H1 (cell line): ENCODE measurements around the gene C1RL. TPM values are rescaled to one million over a fixed set of nuclear protein-coding genes. Genes with fewer than 3 reads are reported as not detected.
A peak's percentile ranks its signal among the peaks of the same experiment; 100 is the strongest.

Experiments used
- CTCF ChIA-PET: fragments of 300-600 bp; sonication (Branson Sonifier 250); formaldehyde crosslinking; loops from one replicate; lab custom pipeline; 2021; ENCODE audit not compliant: partially characterized antibody; lab: Charles Lee
- POLR2A ChIA-PET: fragments of 300-600 bp; sonication (Branson Sonifier 250); formaldehyde crosslinking; loops from one replicate; lab custom pipeline; 2021; ENCODE audit warnings: inconsistent platforms; ENCODE audit not compliant: partially characterized antibody; lab: Charles Lee
- DNase-seq, 2 experiments: peaks; one replicate each; pipeline versions ENCODE4 v3.0.0 to v3.0.0-alpha.2; 2010 to 2022; ENCODE audit warnings: low spot score in 2 of 2, low read depth in 1 of 2, mixed read lengths in 1 of 2
- FAIRE-seq: peaks from 2 replicates; lab custom pipeline; 2011; peaks lifted over from hg19 to GRCh38; lab: Jason Lieb, UNC
- H2AFZ ChIP-seq: 2 replicates; pipeline ENCODE4 v1.8.1; 2012; ENCODE audit warnings: low read length, inconsistent platforms
- H2AK5ac ChIP-seq: 2 replicates; pipeline ENCODE4 v1.6.1; 2013; ENCODE audit warnings: low read depth, low read length
- H2BK120ac ChIP-seq: replicated peaks from 2 replicates; pipeline ENCODE3; 2013; ENCODE audit warnings: low read depth, low read length, inconsistent platforms
- H2BK12ac ChIP-seq: 2 replicates; pipeline ENCODE4 v1.6.1; 2013; ENCODE audit warnings: low read depth, low read length
- H2BK15ac ChIP-seq: 2 replicates; pipeline ENCODE4 v1.6.1; 2013; ENCODE audit warnings: low read length
- H2BK20ac ChIP-seq: 2 replicates; pipeline ENCODE4 v1.6.1; 2013; ENCODE audit warnings: low read length
- H2BK5ac ChIP-seq: 2 replicates; pipeline ENCODE4 v1.6.1; 2013; ENCODE audit warnings: low read depth, low read length
- H3K14ac ChIP-seq: 2 replicates; pipeline ENCODE4 v1.6.1; 2013; ENCODE audit warnings: inconsistent platforms; ENCODE audit not compliant: insufficient read length
- H3K18ac ChIP-seq: 2 replicates; pipeline ENCODE4 v1.6.1; 2013; ENCODE audit warnings: low read length; ENCODE audit errors: extremely low read depth
- H3K23ac ChIP-seq: 2 replicates; pipeline ENCODE4 v1.6.1; 2013; ENCODE audit warnings: inconsistent platforms; ENCODE audit not compliant: insufficient read length
- H3K23me2 ChIP-seq: 2 replicates; pipeline ENCODE4 v1.6.1; 2013; ENCODE audit warnings: low read depth, low read length
- H3K27ac ChIP-seq: 2 replicates; pipeline ENCODE4 v1.6.1; 2011; ENCODE audit warnings: low read depth, low read length, inconsistent platforms
- H3K27me3 ChIP-seq, 4 experiments: replicated peaks in 1 of 4; 1 replicate in 1 of 4; 2 replicates in 3 of 4; pipeline versions ENCODE4 v1.6.1 to v1.8.1; 2011 to 2013; ENCODE audit warnings: low read length in 3 of 4, mild to moderate bottlenecking in 3 of 4, inconsistent platforms in 2 of 4, mixed read lengths in 2 of 4, moderate library complexity in 1 of 4; ENCODE audit not compliant: control insufficient read depth in 3 of 4, insufficient read depth in 3 of 4; ENCODE audit errors: extremely low read depth in 1 of 4
- H3K36me3 ChIP-seq, 4 experiments: 2 replicates each; pipeline versions ENCODE4 v1.6.1 to v1.8.1; 2011 to 2013; ENCODE audit warnings: mild to moderate bottlenecking in 4 of 4, low read length in 3 of 4, moderate library complexity in 2 of 4, control low read depth in 1 of 4, inconsistent platforms in 1 of 4; ENCODE audit not compliant: insufficient read depth in 4 of 4, control insufficient read depth in 2 of 4
- H3K4ac ChIP-seq: replicated peaks from 2 replicates; pipeline ENCODE3; 2013; ENCODE audit warnings: low read length, low read depth, mixed read lengths, inconsistent platforms; ENCODE audit not compliant: insufficient read length
- H3K4me1 ChIP-seq, 4 experiments: replicated peaks in 1 of 4; 1 replicate in 1 of 4; 2 replicates in 3 of 4; pipeline versions ENCODE4 v1.6.1 to v1.8.1; 2011 to 2013; ENCODE audit warnings: low read length in 3 of 4, inconsistent platforms in 2 of 4, mixed read lengths in 1 of 4; ENCODE audit not compliant: insufficient read depth in 4 of 4, control insufficient read depth in 3 of 4
- H3K4me2 ChIP-seq, 2 experiments: 2 replicates each; pipeline versions ENCODE4 v1.6.1 to v1.8.1; 2011 to 2013; ENCODE audit warnings: low read depth in 2 of 2, low read length in 2 of 2, control low read depth in 1 of 2, inconsistent platforms in 1 of 2, mild to moderate bottlenecking in 1 of 2; ENCODE audit not compliant: insufficient read depth in 1 of 2
- H3K4me3 ChIP-seq, 4 experiments: fragments of 200-600, 300-600 bp in 1 of 4; sonication (generic), shearing (Covaris generic), sonication (Bioruptor Twin) in 1 of 4; 2 replicates each; pipeline versions ENCODE4 v1.5.1 to v1.8.1; 2011 to 2016; ENCODE audit warnings: low read length in 4 of 4, low read depth in 3 of 4, control low read depth in 2 of 4, inconsistent platforms in 2 of 4, mild to moderate bottlenecking in 2 of 4, mixed read lengths in 1 of 4, moderate library complexity in 1 of 4; ENCODE audit not compliant: insufficient read depth in 2 of 4; ENCODE audit errors: extremely low read depth in 1 of 4
- H3K56ac ChIP-seq: replicated peaks from 2 replicates; pipeline ENCODE3; 2013; ENCODE audit warnings: low read depth, mild to moderate bottlenecking, mixed read lengths, low read length, inconsistent platforms; ENCODE audit not compliant: insufficient read length
- H3K79me1 ChIP-seq: 2 replicates; pipeline ENCODE4 v1.6.1; 2013; ENCODE audit warnings: low read depth, low read length, control low read depth
- H3K79me2 ChIP-seq, 2 experiments: 2 replicates each; pipeline versions ENCODE4 v1.6.1 to v1.8.1; 2012 to 2013; ENCODE audit warnings: low read length in 2 of 2, mild to moderate bottlenecking in 2 of 2, inconsistent platforms in 1 of 2; ENCODE audit not compliant: insufficient read depth in 2 of 2, control insufficient read depth in 1 of 2
- H3K9ac ChIP-seq, 4 experiments: replicated peaks in 1 of 4; 1 replicate in 1 of 4; 2 replicates in 3 of 4; pipeline versions ENCODE4 v1.6.1 to v1.8.1; 2011 to 2013; ENCODE audit warnings: low read depth in 3 of 4, low read length in 3 of 4, control low read depth in 2 of 4, mild to moderate bottlenecking in 2 of 4, moderate library complexity in 2 of 4, inconsistent platforms in 1 of 4; ENCODE audit errors: extremely low read depth in 1 of 4
- H3K9me3 ChIP-seq, 2 experiments: 2 replicates each; pipeline versions ENCODE4 v1.6.1 to v1.8.1; 2012 to 2013; ENCODE audit warnings: mild to moderate bottlenecking in 2 of 2, moderate library complexity in 2 of 2, control low read depth in 1 of 2, inconsistent platforms in 1 of 2, low read depth in 1 of 2, low read length in 1 of 2, mixed read lengths in 1 of 2; ENCODE audit not compliant: insufficient read depth in 2 of 2
- H4K20me1 ChIP-seq, 2 experiments: replicated peaks in 1 of 2; 2 replicates each; pipeline versions ENCODE3 to v1.8.1; 2011 to 2013; ENCODE audit warnings: inconsistent platforms in 2 of 2, low read length in 2 of 2, mild to moderate bottlenecking in 1 of 2; ENCODE audit not compliant: insufficient read depth in 2 of 2, control insufficient read depth in 1 of 2
- H4K5ac ChIP-seq: 2 replicates; pipeline ENCODE4 v1.6.1; 2013; ENCODE audit warnings: low read length, low read depth, mixed read lengths, inconsistent platforms; ENCODE audit not compliant: insufficient read length
- H4K8ac ChIP-seq: 2 replicates; pipeline ENCODE4 v1.8.0; 2013; ENCODE audit warnings: mild to moderate bottlenecking, moderate library complexity, low read length, inconsistent platforms; ENCODE audit not compliant: insufficient read depth; ENCODE audit errors: extremely low read depth
- H4K91ac ChIP-seq: replicated peaks from 2 replicates; pipeline ENCODE3; 2013; ENCODE audit warnings: low read length, mixed read lengths, inconsistent platforms; ENCODE audit not compliant: insufficient read length
- MAFK ChIP-seq: IDR thresholded peaks from 2 replicates; pipeline ENCODE4 v1.6.1; 2012; ENCODE audit warnings: low read depth, mild to moderate bottlenecking, improper control_type of control experiment, low read length
- POLR2A ChIP-seq, 2 experiments: IDR thresholded peaks; 1 replicate in 1 of 2; 2 replicates in 1 of 2; pipeline ENCODE4 v1.6.1; 2011; ENCODE audit warnings: low read depth in 2 of 2, low read length in 2 of 2, mild to moderate bottlenecking in 2 of 2; ENCODE audit errors: control extremely low read depth in 1 of 2
- RBBP5 ChIP-seq: IDR thresholded peaks from 2 replicates; pipeline ENCODE4 v1.7.1; 2012; ENCODE audit warnings: low read depth, mild to moderate bottlenecking, inconsistent platforms, low read length, moderate library complexity, borderline replicate concordance
- WGBS, 2 experiments: shearing (Covaris generic) in 1 of 2; methylation state at CpG; one replicate each; pipeline versions ENCODE4 v1.1.6 to v1.1.7; 2013 to 2015; ENCODE audit warnings: low lambda C conversion rate in 2 of 2, mixed read lengths in 2 of 2, inconsistent platforms in 1 of 2, low coverage in 1 of 2, missing lambda C conversion rate in 1 of 2; ENCODE audit not compliant: insufficient replicate concordance in 2 of 2, insufficient coverage in 1 of 2, insufficient read length in 1 of 2; ENCODE audit errors: extremely low coverage in 1 of 2, missing lambda C conversion rate in 1 of 2; 5-methylcytosine and 5-hydroxymethylcytosine counted together
- polyA plus RNA-seq, 7 experiments: library from polyadenylated mRNA; depleted of rRNA in 3 of 7; stranded (reverse) in 5 of 7; unstranded in 2 of 7; fragments of >200 nt in 5 of 7; fragments of 200-250 nt in 2 of 7; gene quantifications; 1 replicate in 5 of 7; 2 replicates in 1 of 7; 4 replicates in 1 of 7; pipeline versions ENCODE4 v1.2.1 to v1.2.3, GENCODE V29; 2011 to 2013; ENCODE audit warnings: missing spikeins in 2 of 7, mixed read lengths in 2 of 7
- total RNA-seq: library from RNA; stranded (reverse); fragmentation: NEBNext Ultra II Directional; extraction: Animal tissue kit (Norgen Biotek cat#: 25700); gene quantifications from 2 replicates; pipeline ENCODE4 v1.2.1, GENCODE V29; 2021

The C1RL gene
- total and polyA plus RNA-seq, 2 of the 8 experiments (the other 6 are each of a cell fraction or from before 2014, with no cell fraction given), result 11.4 to 15.5 TPM

DNA sequence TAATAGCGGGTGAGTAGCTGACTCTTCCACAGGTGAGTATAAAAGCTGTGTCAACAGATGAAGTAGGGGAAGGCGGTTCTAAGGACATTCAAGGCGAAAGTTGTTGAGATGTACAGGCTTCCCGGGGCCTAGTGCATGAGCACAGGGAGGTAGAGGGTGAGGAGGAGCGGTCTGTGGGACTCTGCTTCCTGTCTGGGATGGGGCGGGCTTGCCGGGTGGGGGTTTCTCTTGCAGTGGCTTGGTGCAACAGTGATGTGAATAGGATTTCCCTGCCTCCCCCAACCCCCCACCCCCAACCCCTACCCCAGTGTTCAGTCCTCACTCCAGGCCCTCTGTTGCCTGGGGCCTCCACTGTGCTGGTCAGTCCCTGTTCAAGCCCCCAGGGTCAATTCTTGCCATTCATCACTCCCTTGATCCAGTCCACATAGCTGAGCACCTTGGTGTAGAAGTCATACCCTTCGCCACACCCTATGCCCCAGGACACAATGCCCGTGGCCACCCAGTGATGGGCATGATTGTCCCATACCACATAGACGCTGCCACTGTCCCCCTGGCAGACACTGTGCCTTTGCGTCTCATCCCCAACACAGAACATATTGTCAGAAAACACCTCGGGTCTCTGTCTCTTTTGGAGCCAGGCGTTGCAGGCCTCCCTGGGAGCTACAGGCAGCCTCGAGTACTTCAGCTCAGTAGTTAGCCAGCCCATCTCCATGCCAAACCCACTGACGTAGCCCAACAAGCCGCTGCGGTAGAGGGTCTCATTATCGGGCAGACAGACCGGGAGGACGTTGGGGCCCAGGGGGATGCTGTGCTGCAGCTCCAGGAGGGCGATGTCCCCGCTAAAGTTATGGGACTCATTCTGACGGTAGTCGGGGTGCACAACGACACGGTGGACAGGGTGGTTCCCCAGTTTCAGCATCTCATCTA is 12.7 kb downstream of the C1RL start:
- POLR2A ChIA-PET, result interaction anchor here (0.6 to 5.6 kb wide), 16 partner anchors 9 to 152 kb away, joined by 3 to 42 read pairs (median 4); partner anchors contain the start of genes C12orf57, C1RL, C1S and RNU7-1

More for the DNA sequence above, 12.7 kb downstream of the C1RL start:
- Histone ChIP-seq H3K4ac (no peak overlapping the region), H3K23ac (no peak overlapping the region), H3K79me2 (no peaks in the 10 kb centered on the region), H3K4me1 (peaks cover 0 to 9% (median 4%) of the 10 kb centered on the region in 4 experiments; a peak in 6 of 7 replicates), H3K14ac (no peak overlapping the region), H3K27ac (no peak overlapping the region; the same call in 1 of the 2 replicates), H4K5ac (no peak overlapping the region), H4K20me1 (peaks cover 0 to 3% of the 10 kb centered on the region in 2 experiments), H3K27me3 (no peaks in the 10 kb centered on the region), H2AFZ (no peak overlapping the region), H3K4me2 (no peak overlapping the region), H4K8ac (no peak overlapping the region; the same call in 1 of the 2 replicates), H3K9me3 (no peaks in the 10 kb centered on the region), H2BK120ac (no peak overlapping the region), H3K56ac (no peak overlapping the region), H3K23me2 (peaks cover 1% of the 10 kb centered on the region; the same call in 1 of the 2 replicates), H2BK5ac (0 out of 2 replicates have a peak overlapping the region, but pooled peaks have one; percentile 24), H4K91ac (no peak overlapping the region), H2BK15ac (0 out of 2 replicates have a peak overlapping the region, but pooled peaks have one; percentile 29), H3K79me1 (no peaks in the 10 kb centered on the region), H3K36me3 (peaks cover 0 to 11% (median 2%) of the 10 kb centered on the region in 4 experiments; a peak in 3 of 8 replicates), H3K18ac (no peak overlapping the region; the same call in 1 of the 2 replicates), H3K9ac (no peak overlapping the region), H2BK20ac (no peak overlapping the region), H2BK12ac (no peak overlapping the region), H2AK5ac (0 out of 2 replicates have a peak overlapping the region, but pooled peaks have one; percentile 65), H3K4me3 (no peak overlapping the region)
- TF ChIP-seq RBBP5, result no peak
- TF ChIP-seq POLR2A (IDR thresholded peaks at IDR 0.05; ENCODE audit: control extremely low read depth in 1 of 2, low read depth in 2 of 2, low read length in 2 of 2), result 0 out of 3 replicates have a peak, but pooled peaks of 1 of the 2 experiments have one; percentile 41
- TF ChIP-seq MAFK, result no peak
- CTCF ChIA-PET, result interaction anchor here (0.5 to 2.2 kb wide), 17 partner anchors 10 to 710 kb away, joined by 3 to 17 read pairs (median 4); partner anchors contain the start of genes C12orf57, C1RL, C1S and LPCAT3
- DNase-seq (no peak), FAIRE-seq (no peak)
- WGBS, 2 experiments, result 92% methylated on average over 26 of the region's 26 CpGs; no CpG with 5 or more reads in 1 of the 2 experiments
